ENCODE measurements around the gene E2F6. TPM values are rescaled to one million over a fixed set of nuclear protein-coding genes. Genes with fewer than 3 reads are reported as not detected.

Gene E2F6
- total and polyA plus RNA-seq, 2 of the 13 experiments (the other 11 are each of a cell fraction or from before 2014, with no cell fraction given), result 27.3 to 36.0 TPM

DNA sequence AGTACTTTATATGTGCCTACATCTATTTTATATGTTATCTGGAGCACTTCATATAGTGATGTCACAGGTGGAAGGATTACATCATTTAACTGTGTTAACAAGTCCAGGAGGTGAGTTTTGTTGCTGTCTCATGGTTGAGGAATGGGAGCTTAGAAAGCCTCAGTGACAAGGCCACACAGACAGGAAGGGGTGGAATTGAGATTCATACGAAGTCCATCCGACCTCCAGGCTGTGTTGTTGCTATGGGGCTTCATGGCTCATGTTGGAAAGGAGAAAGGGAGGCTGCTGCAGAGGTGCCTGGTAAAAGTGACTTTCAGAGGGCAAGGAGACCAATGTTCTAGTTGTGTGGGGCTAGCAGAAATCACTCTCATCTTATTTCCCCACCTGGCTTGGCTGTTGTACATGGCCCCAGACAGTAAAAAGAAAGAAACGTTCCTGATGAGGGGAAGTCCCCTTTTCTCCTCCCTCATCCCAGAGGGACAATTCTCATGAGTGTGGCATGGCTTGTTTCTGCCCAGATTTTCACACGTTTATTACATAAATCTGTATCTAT lies 36.9 kb upstream of the E2F6 start (continued):
- peak; percentile 22; the same call in 1 of the 2 replicates for TF ChIP-seq POGZ (CRISPR knock-in tag; IDR thresholded peaks at IDR 0.05)
- TF ChIP-seq MIER3 (CRISPR knock-in tag; IDR thresholded peaks at IDR 0.05; ENCODE audit: borderline replicate concordance), result peak; percentile 50; the same call in 1 of the 2 replicates
- no peak for TF ChIP-seq ZNF367 (CRISPR knock-in tag; IDR thresholded peaks at IDR 0.05; ENCODE audit: borderline replicate concordance)
- TF ChIP-seq FOXA3 (CRISPR knock-in tag; IDR thresholded peaks at IDR 0.05), result peak; percentile 68; the same call in 1 of the 2 replicates
- TF ChIP-seq, protein P1, sequence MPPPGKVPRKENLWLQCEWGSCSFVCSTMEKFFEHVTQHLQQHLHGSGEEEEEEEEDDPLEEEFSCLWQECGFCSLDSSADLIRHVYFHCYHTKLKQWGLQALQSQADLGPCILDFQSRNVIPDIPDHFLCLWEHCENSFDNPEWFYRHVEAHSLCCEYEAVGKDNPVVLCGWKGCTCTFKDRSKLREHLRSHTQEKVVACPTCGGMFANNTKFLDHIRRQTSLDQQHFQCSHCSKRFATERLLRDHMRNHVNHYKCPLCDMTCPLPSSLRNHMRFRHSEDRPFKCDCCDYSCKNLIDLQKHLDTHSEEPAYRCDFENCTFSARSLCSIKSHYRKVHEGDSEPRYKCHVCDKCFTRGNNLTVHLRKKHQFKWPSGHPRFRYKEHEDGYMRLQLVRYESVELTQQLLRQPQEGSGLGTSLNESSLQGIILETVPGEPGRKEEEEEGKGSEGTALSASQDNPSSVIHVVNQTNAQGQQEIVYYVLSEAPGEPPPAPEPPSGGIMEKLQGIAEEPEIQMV (CRISPR knock-in tag; IDR thresholded peaks at IDR 0.05; ENCODE audit: low read depth), result 0 out of 2 replicates have a peak, but pooled peaks have one; percentile 65
- TF ChIP-seq ELF3 (CRISPR knock-in tag; IDR thresholded peaks at IDR 0.05), result peak; percentile 58; the same call in 1 of the 2 replicates
- TF ChIP-seq HDAC2 (CRISPR knock-in tag; IDR thresholded peaks at IDR 0.05), result peak; percentile 66; the same call in 1 of the 2 replicates
- TF ChIP-seq ZNF331 (CRISPR knock-in tag; IDR thresholded peaks at IDR 0.05), result peak; percentile 38; the same call in 1 of the 2 replicates
- TF ChIP-seq ZNF609 (CRISPR knock-in tag; IDR thresholded peaks at IDR 0.05; ENCODE audit: borderline replicate concordance), result peak; percentile 35; the same call in 1 of the 2 replicates
- 0 out of 2 replicates have a peak, but pooled peaks have one; percentile 25 for TF ChIP-seq ZNF510 (CRISPR knock-in tag; IDR thresholded peaks at IDR 0.05; ENCODE audit: low read depth)
- no peak for TF ChIP-seq ARHGAP35 (CRISPR knock-in tag; IDR thresholded peaks at IDR 0.05; ENCODE audit: borderline replicate concordance)
- TF ChIP-seq SIX4 (CRISPR knock-in tag; IDR thresholded peaks at IDR 0.05), result no peak
- no peak for TF ChIP-seq PHF20 (CRISPR knock-in tag; IDR thresholded peaks at IDR 0.05)
- TF ChIP-seq NFKB2 (CRISPR knock-in tag; IDR thresholded peaks at IDR 0.05; ENCODE audit: borderline replicate concordance), result no peak
- peak; percentile 58; the same call in 1 of the 2 replicates for TF ChIP-seq ZFX (CRISPR knock-in tag; IDR thresholded peaks at IDR 0.05; ENCODE audit: low read depth)
- TF ChIP-seq MAFF (IDR thresholded peaks at IDR 0.05; ENCODE audit: low read depth, low read length), result no peak
- no peak for TF ChIP-seq ZNF749 (CRISPR knock-in tag; IDR thresholded peaks at IDR 0.05; ENCODE audit: borderline replicate concordance)
- TF ChIP-seq CBX5 (CRISPR knock-in tag; IDR thresholded peaks at IDR 0.05; ENCODE audit: borderline replicate concordance), result peak; percentile 66; the same call in 1 of the 2 replicates
- TF ChIP-seq ZNF430 (CRISPR knock-in tag; IDR thresholded peaks at IDR 0.05), result peak; percentile 35; the same call in 1 of the 2 replicates
- TF ChIP-seq SRSF1 (optimal IDR thresholded peaks at IDR 0.05; ENCODE audit: low read depth, low read length), result no peak
- TF ChIP-seq ZSCAN21 (CRISPR knock-in tag; IDR thresholded peaks at IDR 0.05; ENCODE audit: borderline replicate concordance), result no peak
- TF ChIP-seq NCOA2 (CRISPR knock-in tag; IDR thresholded peaks at IDR 0.05), result peak; percentile 52; the same call in 1 of the 2 replicates
- TF ChIP-seq ZNF562 (CRISPR knock-in tag; IDR thresholded peaks at IDR 0.05; ENCODE audit: borderline replicate concordance), result no peak
- TF ChIP-seq FOXO1 (CRISPR knock-in tag; IDR thresholded peaks at IDR 0.05), result no peak; the same call in 1 of the 2 replicates
- peak; percentile 54; the same call in 1 of the 2 replicates for TF ChIP-seq SMAD3 (CRISPR knock-in tag; IDR thresholded peaks at IDR 0.05)

Data from HepG2 (cell line).